A673 (cell line): ENCODE results near the gene TEX261. TPM values are rescaled to one million over a fixed set of nuclear protein-coding genes. Genes with fewer than 3 reads are reported as not detected.
"Not testable (repeated sequence)": the region's sequence is repeated elsewhere in the genome, so short reads cannot be mapped to it uniquely, and the experiment has no call there.

Experiments
- Bru-seq: library from RNA; stranded (reverse); fragments of 400-500 nt; gene quantifications from one replicate; lab custom pipeline; 2021; lab: Mats Ljungman, UMichigan
- BruChase-seq, 2 experiments: library from RNA; stranded (reverse); fragments of 400-500 nt; gene quantifications; one replicate each; lab custom pipeline; 2021; lab: Mats Ljungman, UMichigan
- BruUV-seq: library from RNA; stranded (reverse); fragments of 400-500 nt; replicated peaks from 2 replicates; lab custom pipeline; 2021; lab: Mats Ljungman, UMichigan
- CTCF ChIA-PET: fragments of 300-600 bp; sonication (Branson Sonifier 250); formaldehyde crosslinking; loops from one replicate; lab custom pipeline; 2022; ENCODE audit warnings: antibody characterized with exemption; lab: Charles Lee
- POLR2A ChIA-PET: fragments of 300-600 bp; sonication (Branson Sonifier 250); formaldehyde crosslinking; loops from one replicate; lab custom pipeline; 2022; ENCODE audit warnings: antibody characterized with exemption; ENCODE audit not compliant: low non-redundant PET; lab: Charles Lee
- DNase-seq: peaks from one replicate; pipeline ENCODE4 v3.0.0-alpha.2; 2015; ENCODE audit warnings: low spot score
- H3K27ac ChIP-seq: fragments of 200-600 bp; sonication (generic); 2 replicates; pipeline ENCODE4 v1.5.1; 2016; ENCODE audit warnings: mixed run types, low read depth, mild to moderate bottlenecking, mixed read lengths, antibody characterized with exemption, low read length; ENCODE audit not compliant: poor library complexity, severe bottlenecking
- H3K27me3 ChIP-seq: fragments of 200-600 bp; sonication (generic); replicated peaks from 2 replicates; pipeline ENCODE4 v1.6.1; 2017; ENCODE audit warnings: mixed run types, low read depth, mild to moderate bottlenecking, mixed read lengths, antibody characterized with exemption, low read length; ENCODE audit not compliant: insufficient read depth, poor library complexity
- H3K36me3 ChIP-seq: fragments of 200-600 bp; sonication (generic); 2 replicates; pipeline ENCODE4 v1.6.1; 2016; ENCODE audit warnings: mixed run types, mild to moderate bottlenecking, mixed read lengths, antibody characterized with exemption, low read length; ENCODE audit not compliant: insufficient read depth, poor library complexity, severe bottlenecking
- H3K4me1 ChIP-seq: fragments of 200-600 bp; sonication (generic); 2 replicates; pipeline ENCODE4 v1.6.1; 2017; ENCODE audit warnings: mixed run types, mild to moderate bottlenecking, mixed read lengths, antibody characterized with exemption, low read length; ENCODE audit not compliant: insufficient read depth, poor library complexity, severe bottlenecking
- H3K4me3 ChIP-seq: fragments of 200-600 bp; sonication (generic); 2 replicates; pipeline ENCODE4 v1.5.1; 2016; ENCODE audit warnings: low read depth, mixed run types, mild to moderate bottlenecking, mixed read lengths, low read length; ENCODE audit not compliant: poor library complexity, severe bottlenecking
- H3K9me3 ChIP-seq: fragments of 200-600 bp; sonication (generic); 2 replicates; pipeline ENCODE4 v1.6.1; 2016; ENCODE audit warnings: mixed run types, low read depth, mild to moderate bottlenecking, mixed read lengths, antibody characterized with exemption, low read length; ENCODE audit not compliant: poor library complexity, severe bottlenecking
- CTCF ChIP-seq: fragments of 300-800, 200-600 bp; sonication (generic); conservative IDR thresholded peaks from 2 replicates; pipeline ENCODE4 v1.5.1; 2017; ENCODE audit warnings: low read depth, mild to moderate bottlenecking, antibody characterized with exemption, low read length, moderate library complexity, mixed read lengths
- EZH2 ChIP-seq: fragments of 200-600 bp; sonication (generic); IDR thresholded peaks from 2 replicates; pipeline ENCODE4 v1.6.1; 2017; ENCODE audit warnings: borderline replicate concordance, low read depth, mild to moderate bottlenecking, mixed read lengths, antibody characterized with exemption, low read length; ENCODE audit not compliant: poor library complexity, severe bottlenecking
- intact Hi-C: fragments of 100-400 bp; cut with micrococcal nuclease; formaldehyde crosslinking; loops from one replicate; pipeline ENCODE4 v1.10.0; 2022; ENCODE audit not compliant: unreplicated experiment
- long read RNA-seq: library from polyadenylated mRNA; stranded (forward); transcript quantifications from one replicate; pipeline ENCODE4 v2.0.0, GENCODE V29; 2022
- total RNA-seq: library from RNA; stranded (reverse); gene quantifications from 2 replicates; pipeline ENCODE4 v1.2.3, GENCODE V29; 2021

The TEX261 gene
- total RNA-seq: 52.6 and 60.9 TPM in 2 replicates
- percentile 75 among the genes with signal in this experiment for Bru-seq, nascent RNA
- BruChase-seq, experiment 1, labeled RNA remaining after a 2-hour chase: percentile 94 among the genes with signal in this experiment
- percentile 98 among the genes with signal in this experiment for BruChase-seq, experiment 2, labeled RNA remaining after a 6-hour chase
- long read RNA-seq, transcript TEX261-201 (6 exons, 3,441 nt): major isoform, 31 of 66 reads
- long read RNA-seq, transcript TEX261-202 (5 exons, 758 nt): minor isoform, 16 of 66 reads
- long read RNA-seq, partial matches to known transcripts: 2 of 66 reads
- long read RNA-seq, other reads (novel, unspliced or antisense): 17 of 66 reads

DNA sequence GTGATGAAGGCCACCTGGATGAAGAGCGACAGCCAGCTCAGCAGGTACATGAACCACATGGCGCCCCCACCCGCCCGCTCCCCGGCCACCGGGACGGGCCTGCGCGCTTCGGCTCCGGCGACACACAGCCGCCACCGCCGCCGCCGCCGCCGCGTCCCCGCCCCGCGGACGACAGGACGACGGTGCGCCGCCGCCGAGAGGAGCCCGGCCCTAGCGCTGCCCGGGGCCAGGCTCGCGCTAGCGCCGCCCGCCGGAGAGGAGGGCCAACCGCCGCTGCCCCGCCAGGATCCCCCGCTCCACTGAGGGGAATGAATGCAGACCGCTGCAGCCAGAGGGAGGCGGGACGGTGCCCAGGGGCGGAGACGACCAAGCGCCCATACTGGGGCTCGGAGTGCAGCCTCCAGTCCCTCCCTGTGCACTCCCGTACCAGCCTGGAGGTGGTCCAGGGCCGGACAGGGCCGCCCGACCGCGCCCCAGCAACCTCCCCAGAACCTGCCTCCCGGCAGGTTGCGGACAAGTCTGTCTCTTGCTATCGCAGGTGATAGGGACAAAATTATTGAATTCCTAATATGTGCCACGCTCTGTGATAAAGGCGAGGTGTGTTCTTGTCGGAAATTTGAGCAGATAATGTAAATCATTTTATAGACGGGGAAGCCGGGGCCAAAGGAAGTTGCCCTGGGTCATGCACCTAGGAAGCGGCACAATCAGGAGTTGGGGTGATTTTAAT lies at the start of gene TEX261:
Gene TEX261, minus strand, starts transcription at position 175 of the 727 bp plus-strand sequence. Its CDS starts 116 bp downstream, at position 59.
- Histone ChIP-seq H3K36me3 (no peaks in the 10 kb centered on the region), H3K4me3 (peak within 1 kb of the TSS; percentile 97), H3K9me3 (no peaks in the 10 kb centered on the region), H3K27me3 (no peaks in the 10 kb centered on the region), H3K27ac (peak within 1 kb of the TSS; percentile 86), H3K4me1 (peaks cover 6% of the 10 kb centered on the region)
- DNase-seq: peak; percentile 94
- CTCF ChIA-PET: no interaction called here
- intact Hi-C loops: no loop called here
- TF ChIP-seq CTCF (peak; percentile 66), EZH2 (no peak)
- BruUV-seq: no TSS peak
- POLR2A ChIA-PET: no interaction called here

DNA sequence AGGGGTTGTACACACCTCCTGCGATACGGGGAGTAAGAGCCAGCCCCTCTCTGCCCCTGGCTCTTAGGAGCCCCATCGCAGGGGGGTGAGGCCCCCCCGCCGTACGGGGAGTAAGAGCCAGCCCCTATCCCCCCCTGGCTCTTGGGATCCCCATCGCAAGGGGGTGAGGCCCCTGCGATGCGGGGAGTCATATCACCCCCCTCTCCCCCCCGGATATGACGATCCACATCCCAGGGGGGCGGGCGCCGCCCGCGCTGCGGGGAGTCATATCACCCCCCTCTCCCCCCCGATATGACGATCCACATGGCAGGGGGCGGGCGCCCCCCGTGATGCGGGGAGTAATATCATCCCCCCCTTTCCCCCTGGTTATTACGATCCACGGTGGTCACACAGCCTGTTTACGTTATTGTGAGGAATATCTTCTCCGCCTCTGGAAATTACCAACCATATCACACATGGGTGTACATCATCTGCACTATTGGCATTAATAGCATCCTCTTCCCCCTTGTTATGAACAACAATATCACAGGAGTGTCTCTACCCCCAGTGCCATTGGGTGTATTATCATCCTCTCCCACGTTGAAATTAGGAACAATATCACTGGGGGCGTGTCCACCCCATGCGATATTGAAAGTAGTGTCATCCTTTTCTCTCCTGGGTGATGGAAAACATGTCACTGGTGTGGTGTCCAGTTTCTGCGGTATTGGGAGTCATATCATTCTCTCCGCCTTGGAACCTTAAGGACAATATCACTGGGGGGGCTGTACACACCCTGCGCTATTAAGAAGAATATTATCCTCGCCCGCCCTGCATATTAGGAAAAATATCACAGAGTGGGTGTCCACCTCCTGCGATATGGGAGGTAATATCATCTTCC lies 49.1 kb upstream of the TEX261 start:
- intact Hi-C loops: no loop called here
- no peaks in the 10 kb centered on the region for H3K4me1 ChIP-seq
- H3K4me3 ChIP-seq: peak overlapping the region; percentile 19
- BruUV-seq: no TSS peak
- POLR2A ChIA-PET: no interaction called here
- H3K27me3 ChIP-seq: no peaks in the 10 kb centered on the region
- CTCF ChIA-PET: no interaction called here
- DNase-seq: no peak
- no peak overlapping the region for H3K27ac ChIP-seq
- TF ChIP-seq EZH2 (no peak), CTCF (no peak)
- H3K9me3 ChIP-seq: no peaks in the 10 kb centered on the region
- no peaks in the 10 kb centered on the region for H3K36me3 ChIP-seq

DNA sequence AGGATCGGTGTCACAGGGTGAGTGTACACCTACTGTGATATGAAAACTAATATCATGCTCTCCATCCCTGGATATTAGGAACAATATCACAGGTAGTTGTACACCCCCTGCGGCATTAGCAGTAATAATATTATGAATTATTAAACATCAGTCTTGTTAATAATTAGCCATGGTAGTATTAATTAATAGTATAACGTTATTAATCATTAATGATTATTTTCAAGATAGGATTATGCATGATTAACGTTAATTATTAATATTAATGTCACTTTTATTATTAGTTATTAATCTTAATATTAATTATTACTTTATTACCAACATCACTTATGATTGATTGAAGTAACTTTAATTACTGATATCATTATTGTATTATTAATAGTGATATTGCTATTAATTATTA lies 47.6 kb upstream of the TEX261 start:
- Histone ChIP-seq H3K4me3 (no peak overlapping the region), H3K27ac (no peak overlapping the region), H3K36me3 (no peaks in the 10 kb centered on the region), H3K27me3 (no peaks in the 10 kb centered on the region), H3K9me3 (no peaks in the 10 kb centered on the region), H3K4me1 (no peaks in the 10 kb centered on the region)
- POLR2A ChIA-PET: no interaction called here
- CTCF ChIA-PET: no interaction called here
- intact Hi-C loops: no loop called here
- DNase-seq: no peak
- no TSS peak for BruUV-seq
- TF ChIP-seq EZH2: no peak
- TF ChIP-seq CTCF: no peak

GRCh38 chr2:71036296-71036695 lies 41.6 kb upstream of the TEX261 start:
- H3K4me3 ChIP-seq, H3K27me3 ChIP-seq, H3K4me1 ChIP-seq, BruUV-seq, CTCF ChIA-PET, intact Hi-C loops, H3K36me3 ChIP-seq, POLR2A ChIA-PET, DNase-seq, H3K27ac ChIP-seq, H3K9me3 ChIP-seq: not testable (repeated sequence)
